Fibroblast of mammary gland (primary cell): ENCODE results near the gene LAMB3.

ENCODE experiments used
- DNase-seq: peaks from one replicate; pipeline ENCODE4 v3.0.0-alpha.2; 2010; ENCODE audit warnings: low read depth
- H3K4me3 ChIP-seq: 2 replicates; pipeline ENCODE4 v1.5.1; 2011; ENCODE audit warnings: low read depth, mild to moderate bottlenecking, low read length, moderate library complexity; ENCODE audit not compliant: control insufficient read depth
- CTCF ChIP-seq: conservative IDR thresholded peaks from 2 replicates; pipeline ENCODE4 v1.5.1; 2011; ENCODE audit warnings: low read depth, low read length, inconsistent platforms; ENCODE audit not compliant: control insufficient read depth, insufficient read depth

Gene LAMB3

GRCh38 chr1:209653915-209654351, 1.7 kb upstream of the LAMB3 start:
- TF ChIP-seq CTCF: no peak
- DNase-seq: no peak
- H3K4me3 ChIP-seq: no peak overlapping the region

DNA sequence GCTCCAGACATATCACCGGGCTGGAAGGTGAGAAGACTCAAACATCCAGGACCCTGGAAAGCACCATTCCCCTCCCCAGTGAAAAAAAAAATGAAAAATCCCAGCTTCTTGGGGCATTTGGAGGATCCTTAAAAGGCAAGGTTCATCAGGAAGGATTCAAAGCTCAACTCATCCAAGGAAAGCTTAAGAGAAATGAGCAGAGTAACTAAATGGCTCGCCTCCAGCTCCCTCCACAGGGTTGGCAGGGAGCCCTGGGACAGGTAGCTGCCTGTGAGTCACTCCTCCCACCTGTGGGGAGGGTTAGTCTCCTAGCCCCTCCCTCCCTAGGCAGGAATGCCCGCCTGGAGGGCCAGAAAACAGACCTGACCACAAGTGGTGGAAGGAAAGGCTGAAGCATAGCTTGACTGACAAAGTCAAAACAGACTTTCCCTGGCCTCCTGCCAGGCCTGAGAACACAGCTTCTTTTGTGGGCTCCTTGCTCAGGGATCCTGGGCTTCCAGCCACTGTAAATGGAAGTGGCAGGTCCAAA, 712 bp upstream of the LAMB3 start:
- no peak for TF ChIP-seq CTCF
- DNase-seq: no peak
- no peak overlapping the region for H3K4me3 ChIP-seq

- no peak for TF ChIP-seq CTCF
- H3K4me3 ChIP-seq: no peak overlapping the region
- DNase-seq: peak; percentile 82
Observed at GRCh38 chr1:209651138-209651587, 1.1 kb downstream of the LAMB3 start.

- no peak overlapping the region for H3K4me3 ChIP-seq
- DNase-seq: no peak
- no peak for TF ChIP-seq CTCF
Observed at GRCh38 chr1:209650454-209650853, 1.8 kb downstream of the LAMB3 start.

DNA sequence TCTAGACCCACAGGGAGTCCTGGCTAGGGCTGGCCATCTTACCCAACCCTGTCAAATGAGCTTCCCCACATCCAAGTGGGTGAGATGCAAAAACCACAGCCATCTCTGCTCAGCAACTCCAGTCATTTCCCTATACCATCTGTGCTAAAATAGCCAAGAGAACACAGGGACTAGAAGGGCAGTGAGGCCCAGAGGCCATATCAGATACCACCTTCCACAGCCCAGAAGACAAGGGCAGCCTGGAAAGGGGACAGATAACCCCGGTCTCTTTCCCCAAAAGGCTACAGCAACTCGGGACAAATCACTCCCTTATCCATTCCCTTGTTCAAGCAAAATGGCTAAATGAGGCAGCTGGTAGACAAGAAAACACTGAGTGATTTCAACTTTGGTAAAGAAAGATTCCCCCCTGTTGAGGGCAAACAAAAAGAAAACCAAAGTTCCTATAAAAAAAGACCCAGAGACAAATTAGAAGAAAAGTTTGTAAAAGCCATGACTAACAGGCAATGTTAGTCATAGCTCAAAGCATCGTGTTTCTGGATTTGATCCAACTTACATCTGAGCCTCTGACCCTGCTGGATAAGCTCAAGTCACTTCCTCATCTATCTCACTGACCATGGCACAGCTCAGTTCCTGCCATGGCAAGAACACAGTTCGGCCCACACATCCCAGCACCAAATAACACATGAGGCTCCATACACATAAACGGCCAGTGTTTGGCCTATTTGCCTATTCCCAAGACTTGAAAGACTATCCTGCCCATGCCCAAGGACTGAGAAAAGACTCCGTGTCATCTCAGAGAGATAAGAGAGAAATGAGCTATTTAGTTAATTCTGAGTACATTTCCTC, 3.1 kb downstream of the LAMB3 start:
- no peak for TF ChIP-seq CTCF
- H3K4me3 ChIP-seq: no peak overlapping the region
- DNase-seq: peak; percentile 98

DNA sequence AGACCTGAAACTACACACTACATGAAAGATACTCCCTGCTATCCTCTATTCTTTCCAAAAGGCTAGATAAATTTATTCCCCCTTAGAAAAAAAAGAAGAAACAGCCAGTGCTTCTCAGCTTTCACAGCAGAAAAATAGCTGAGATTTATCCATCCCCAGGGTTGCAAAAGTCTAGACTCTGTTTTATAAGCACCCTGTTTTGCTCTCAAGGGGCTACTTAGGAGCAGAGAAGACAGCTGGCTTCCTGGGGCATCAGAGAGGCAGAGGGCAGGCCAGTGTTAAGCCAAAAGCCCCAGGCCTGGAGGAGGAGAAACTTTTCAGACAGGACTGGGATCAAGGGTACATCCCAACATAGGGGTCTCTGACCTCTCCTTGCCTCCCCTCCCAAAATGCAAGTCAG, 3.9 kb downstream of the LAMB3 start:
- DNase-seq: no peak
- no peak overlapping the region for H3K4me3 ChIP-seq

More for the DNA sequence above, 3.9 kb downstream of the LAMB3 start:
- no peak for TF ChIP-seq CTCF
